Retinal pigment epithelial cell (primary cell): ENCODE results near the gene KRTAP20-3.

Experiments used
- DNase-seq: peaks from one replicate; pipeline ENCODE4 v3.0.0-alpha.2; 2010; ENCODE audit warnings: low read depth
- H3K4me3 ChIP-seq: 2 replicates; pipeline ENCODE4 v1.5.1; 2011; ENCODE audit warnings: mild to moderate bottlenecking, low read length, control low read depth, moderate library complexity
- TF ChIP-seq, protein P1 (sequence below): conservative IDR thresholded peaks from 2 replicates; pipeline ENCODE4 v1.5.1; 2011; ENCODE audit warnings: low read depth, low read length, control low read depth, inconsistent platforms

The KRTAP20-3 gene

DNA sequence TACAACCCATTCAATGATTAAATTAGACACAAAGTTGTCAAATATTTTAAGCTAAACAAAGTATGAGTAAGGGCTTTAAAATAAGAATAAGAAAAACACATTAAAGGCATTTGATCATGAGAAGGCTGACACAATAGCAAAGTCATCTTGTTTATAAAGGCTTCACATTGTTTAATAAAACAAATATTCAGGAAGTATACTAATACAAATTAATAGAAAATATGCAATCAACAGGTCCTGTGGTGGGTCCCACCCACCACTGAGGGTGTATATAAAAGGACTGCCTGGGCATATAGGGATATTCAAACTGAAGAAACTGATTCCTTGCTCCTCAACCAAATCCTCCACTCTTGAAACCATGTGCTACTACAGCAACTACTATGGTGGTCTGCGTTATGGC lies 7.8 kb upstream of the KRTAP20-3 start, which contains the start of gene KRTAP20-2:
TSS of gene KRTAP20-2 (plus strand) at position 301 of the 400 bp plus-strand sequence. CDS start at position 359, 58 bp downstream.
- no peak within 1 kb of the TSS for H3K4me3 ChIP-seq
- TF ChIP-seq, protein P1, sequence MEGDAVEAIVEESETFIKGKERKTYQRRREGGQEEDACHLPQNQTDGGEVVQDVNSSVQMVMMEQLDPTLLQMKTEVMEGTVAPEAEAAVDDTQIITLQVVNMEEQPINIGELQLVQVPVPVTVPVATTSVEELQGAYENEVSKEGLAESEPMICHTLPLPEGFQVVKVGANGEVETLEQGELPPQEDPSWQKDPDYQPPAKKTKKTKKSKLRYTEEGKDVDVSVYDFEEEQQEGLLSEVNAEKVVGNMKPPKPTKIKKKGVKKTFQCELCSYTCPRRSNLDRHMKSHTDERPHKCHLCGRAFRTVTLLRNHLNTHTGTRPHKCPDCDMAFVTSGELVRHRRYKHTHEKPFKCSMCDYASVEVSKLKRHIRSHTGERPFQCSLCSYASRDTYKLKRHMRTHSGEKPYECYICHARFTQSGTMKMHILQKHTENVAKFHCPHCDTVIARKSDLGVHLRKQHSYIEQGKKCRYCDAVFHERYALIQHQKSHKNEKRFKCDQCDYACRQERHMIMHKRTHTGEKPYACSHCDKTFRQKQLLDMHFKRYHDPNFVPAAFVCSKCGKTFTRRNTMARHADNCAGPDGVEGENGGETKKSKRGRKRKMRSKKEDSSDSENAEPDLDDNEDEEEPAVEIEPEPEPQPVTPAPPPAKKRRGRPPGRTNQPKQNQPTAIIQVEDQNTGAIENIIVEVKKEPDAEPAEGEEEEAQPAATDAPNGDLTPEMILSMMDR: no peak

GRCh38 chr21:30638686-30639085 lies 4.0 kb upstream of the KRTAP20-3 start:
- H3K4me3 ChIP-seq: no peak overlapping the region
- no peak for DNase-seq
- TF ChIP-seq, protein P1: no peak

More for the DNA sequence above, 7.8 kb upstream of the KRTAP20-3 start, which contains the start of gene KRTAP20-2:
- no peak for DNase-seq

GRCh38 chr21:30646904-30647414 lies 4.3 kb downstream of the KRTAP20-3 start:
- H3K4me3 ChIP-seq: no peak overlapping the region
- TF ChIP-seq, protein P1: no peak
- no peak for DNase-seq

GRCh38 chr21:30652891-30653290 lies 10.2 kb downstream of the KRTAP20-3 start:
- no peak for DNase-seq
- H3K4me3 ChIP-seq: no peak overlapping the region
- TF ChIP-seq, protein P1: no peak

- H3K4me3 ChIP-seq: no peak overlapping the region
- DNase-seq: no peak
- TF ChIP-seq, protein P1: no peak
These were observed 26.1 kb downstream of the KRTAP20-3 start for GRCh38 chr21:30668776-30669175.

- TF ChIP-seq, protein P1: no peak
- H3K4me3 ChIP-seq: no peak overlapping the region
- DNase-seq: no peak
These were observed 30.5 kb downstream of the KRTAP20-3 start for GRCh38 chr21:30672985-30673650.

- DNase-seq: no peak
- H3K4me3 ChIP-seq: no peak overlapping the region
- TF ChIP-seq, protein P1: no peak
These were observed 31.6 kb downstream of the KRTAP20-3 start for GRCh38 chr21:30674312-30674711.
